NCI-H1105 treated with DMSO at 0.1 percent for 48 hours (cell line): ENCODE results near the gene NOL3.

Source experiments
- DNase-seq: peaks from one replicate; lab custom pipeline; 2025; lab: John Stamatoyannopoulos, UW

Gene NOL3

GRCh38 chr16:67170949-67171649, 761 bp downstream of the NOL3 start:
- no peak for DNase-seq

GRCh38 chr16:67173323-67173722, 3.0 kb downstream of the NOL3 start:
- no peak for DNase-seq

- peak; percentile 67 for DNase-seq
These were observed 3.7 kb downstream of the NOL3 start for GRCh38 chr16:67173808-67174705.

- DNase-seq, result no peak
These were observed 4.4 kb downstream of the NOL3 start for GRCh38 chr16:67174706-67175231.

GRCh38 chr16:67176662-67177061, 6.3 kb downstream of the NOL3 start:
- DNase-seq, result no peak

GRCh38 chr16:67177743-67178699, 7.7 kb downstream of the NOL3 start:
- peak; percentile 78 for DNase-seq

GRCh38 chr16:67179421-67180080, 9.2 kb downstream of the NOL3 start:
- no peak for DNase-seq

- no peak for DNase-seq
These were observed 9.8 kb downstream of the NOL3 start for GRCh38 chr16:67180166-67180565.

GRCh38 chr16:67181346-67181745, 11.0 kb downstream of the NOL3 start:
- DNase-seq, result no peak

- DNase-seq, result no peak
These were observed 11.9 kb downstream of the NOL3 start for GRCh38 chr16:67182288-67182687.

- DNase-seq, result no peak
These were observed 12.9 kb downstream of the NOL3 start for GRCh38 chr16:67183284-67183626.

- DNase-seq, result peak; percentile 91
These were observed 13.5 kb downstream of the NOL3 start, which contains the start of gene MATCAP1 for GRCh38 chr16:67183627-67184452. Gene MATCAP1 (minus strand): TSS chr16:67183963. CDS start chr16:67180610, 3,353 bp downstream.

GRCh38 chr16:67184453-67184994, 14.2 kb downstream of the NOL3 start:
- DNase-seq, result peak; percentile 32

- DNase-seq, result peak; percentile 47
These were observed 14.8 kb downstream of the NOL3 start for GRCh38 chr16:67184995-67185650.

- no peak for DNase-seq
These were observed 15.4 kb downstream of the NOL3 start for GRCh38 chr16:67185651-67186134.

GRCh38 chr16:67186550-67186950, 16.2 kb downstream of the NOL3 start:
- no peak for DNase-seq

GRCh38 chr16:67187175-67187890, 17.0 kb downstream of the NOL3 start:
- no peak for DNase-seq

GRCh38 chr16:67188323-67188722, 18.0 kb downstream of the NOL3 start:
- no peak for DNase-seq

- no peak for DNase-seq
These were observed 18.5 kb downstream of the NOL3 start for GRCh38 chr16:67188798-67189197.
